HG03060 (cell line): ENCODE measurements around the gene URM1.
"Not testable (repeated sequence)": the region's sequence is repeated elsewhere in the genome, so short reads cannot be mapped to it uniquely, and the experiment has no call there.

ENCODE experiments used
- ATAC-seq: cut with Tn5 transposase; IDR thresholded peaks from one replicate; pipeline ENCODE4 v1.9.1; 2021; ENCODE audit warnings: low read depth, moderate number of reproducible peaks; ENCODE audit not compliant: unreplicated experiment

The URM1 gene

GRCh38 chr9:128422783-128423150, 51.6 kb downstream of the URM1 start:
- no peak for ATAC-seq

DNA sequence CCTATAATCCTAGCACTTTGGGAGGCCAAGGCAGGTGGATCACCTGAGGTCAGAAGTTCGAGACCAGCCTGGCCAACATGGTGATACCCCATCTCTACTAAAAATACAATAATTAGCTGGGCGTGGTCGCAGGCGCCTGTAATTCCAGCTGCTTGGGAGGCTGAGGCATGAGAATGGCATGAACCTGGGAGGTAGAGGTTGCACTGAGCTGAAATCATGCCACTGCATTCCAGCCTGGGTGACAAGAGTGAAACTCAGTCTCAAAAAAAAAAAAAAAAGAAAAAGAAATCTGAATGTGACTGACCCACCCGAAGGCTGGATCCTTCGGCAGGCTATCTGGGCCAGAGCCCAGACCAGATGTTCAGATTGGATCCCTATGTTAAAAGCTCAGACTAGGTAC, 52.2 kb downstream of the URM1 start:
- ATAC-seq = not testable (repeated sequence)

DNA sequence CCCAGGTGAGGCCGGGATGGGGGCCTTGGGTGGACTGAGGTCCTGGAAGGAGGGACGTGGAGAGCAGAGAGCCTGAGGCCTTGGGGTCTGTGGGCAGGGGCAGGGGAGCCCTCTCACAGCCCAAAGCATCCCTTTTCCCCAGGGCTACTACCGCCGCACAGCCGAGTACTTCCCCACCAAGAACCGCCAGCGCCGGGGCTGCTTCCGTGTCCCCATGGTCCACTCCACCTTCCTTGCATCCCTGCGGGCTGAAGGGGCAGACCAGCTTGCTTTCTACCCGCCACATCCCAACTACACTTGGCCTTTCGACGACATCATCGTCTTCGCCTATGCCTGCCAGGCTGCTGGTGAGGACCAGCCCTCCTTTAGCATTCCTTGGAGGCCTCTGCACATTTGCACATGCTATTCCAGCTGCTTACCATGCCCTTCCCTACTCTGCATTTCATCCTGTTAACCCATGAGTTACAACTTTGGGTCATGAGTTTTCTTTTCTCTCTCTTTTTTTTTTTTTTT, 53.1 kb downstream of the URM1 start:
- ATAC-seq = no peak

DNA sequence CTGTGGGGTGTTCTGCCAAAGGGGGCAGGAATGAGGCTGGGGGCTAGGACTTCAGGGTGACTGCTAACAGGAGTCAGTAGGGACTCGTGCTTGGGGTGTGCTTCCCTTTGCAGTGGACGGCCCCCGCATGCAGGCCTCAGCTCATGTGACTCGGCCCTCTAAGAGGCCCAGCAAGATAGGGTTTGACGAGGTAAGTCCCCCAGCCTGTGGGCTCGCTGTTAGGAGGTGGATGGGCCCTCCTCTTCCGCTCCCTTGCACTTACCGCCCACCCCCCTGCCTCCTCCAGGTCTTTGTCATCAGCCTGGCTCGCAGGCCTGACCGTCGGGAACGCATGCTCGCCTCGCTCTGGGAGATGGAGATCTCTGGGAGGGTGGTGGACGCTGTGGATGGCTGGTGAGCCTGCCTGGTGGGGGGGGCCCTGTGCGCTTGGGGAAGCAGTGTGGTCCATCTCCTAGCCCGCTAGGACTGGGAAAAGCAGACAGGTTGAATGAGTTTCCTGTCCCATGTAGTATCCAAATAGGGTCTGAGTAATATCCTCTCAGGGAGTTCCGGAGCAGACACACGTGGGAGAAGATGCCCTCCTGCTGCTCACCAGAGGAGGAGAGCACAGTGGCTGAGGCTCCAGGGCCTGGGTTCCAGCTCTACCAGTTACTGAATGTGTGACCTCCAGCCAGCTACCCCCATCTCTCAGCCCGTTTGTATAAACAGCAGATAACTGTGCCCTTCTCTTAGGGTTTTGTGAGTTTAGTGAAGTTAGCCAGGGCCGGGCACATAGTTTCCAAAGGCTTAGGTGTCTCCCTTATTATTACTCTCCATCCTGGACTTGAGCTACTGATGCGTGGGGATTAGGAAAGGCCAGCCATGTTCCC, 57.7 kb downstream of the URM1 start:
- ATAC-seq = no peak

DNA sequence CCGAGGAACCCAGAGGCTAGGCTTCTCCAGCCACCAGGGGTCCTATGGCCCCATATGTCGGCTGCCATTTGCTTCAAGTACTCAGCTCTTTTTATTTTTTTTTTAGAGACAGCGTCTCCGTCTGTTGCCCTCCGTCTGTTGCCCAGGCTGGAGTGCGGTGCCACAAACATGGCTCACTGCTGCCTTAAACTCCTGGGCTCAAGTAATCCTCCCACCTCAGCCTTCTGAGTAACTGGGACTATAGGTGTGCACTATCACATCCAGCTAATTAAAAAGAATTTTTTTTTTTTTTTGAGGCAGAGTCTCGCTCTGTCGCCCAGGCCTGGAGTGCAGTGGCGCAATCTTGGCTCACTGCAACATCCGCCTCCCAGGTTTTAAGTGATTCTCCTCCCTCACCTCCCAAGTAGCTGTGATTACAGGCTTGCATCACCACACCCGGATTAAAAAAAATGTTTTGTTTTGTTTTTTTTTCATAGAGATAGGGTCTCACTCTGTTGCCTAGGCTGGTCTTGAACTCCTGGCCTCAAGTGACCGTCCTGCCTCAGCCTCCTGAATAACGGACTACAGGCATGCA, 58.4 kb downstream of the URM1 start:
- ATAC-seq = no peak

GRCh38 chr9:128431207-128431606, 60.0 kb downstream of the URM1 start:
- ATAC-seq = no peak

GRCh38 chr9:128434340-128434739, 63.2 kb downstream of the URM1 start:
- no peak for ATAC-seq

- ATAC-seq = no peak
Observed at GRCh38 chr9:128435611-128436010, 64.4 kb downstream of the URM1 start.

GRCh38 chr9:128438343-128439109, 67.4 kb downstream of the URM1 start:
- no peak for ATAC-seq

GRCh38 chr9:128439273-128439672, 68.1 kb downstream of the URM1 start:
- ATAC-seq = no peak
